Measurements from ENCODE around the gene KRT76.

Gene KRT76

GRCh38 chr12:52765702-52766101, 11.4 kb downstream of the KRT76 start:
- Histone ChIP-seq H3F3A (ENCODE audit: insufficient read depth, low read length) (no peaks in the 10 kb centered on the region), H3K4me2 (ENCODE audit: low read length) (no peak overlapping the region), H3K9ac (ENCODE audit: low read length) (no peak overlapping the region), H3K27me3 (ENCODE audit: insufficient read depth, low read length) (no peaks in the 10 kb centered on the region), H2AFZ (ENCODE audit: low read length) (no peak overlapping the region), H3K36me3 (ENCODE audit: insufficient read depth, low read length) (no peaks in the 10 kb centered on the region), H4K20me1 (ENCODE audit: insufficient read depth, low read length) (no peaks in the 10 kb centered on the region), H3K27ac (ENCODE audit: low read depth, low read length, poor library complexity, severe bottlenecking) (no peak overlapping the region), H3K4me3 (ENCODE audit: low read depth, low read length, poor library complexity, severe bottlenecking) (no peak overlapping the region), H3K9me3 (ENCODE audit: low read length) (no peaks in the 10 kb centered on the region), H3K9me2 (ENCODE audit: low read depth, low read length) (no peaks in the 10 kb centered on the region), H3K79me2 (ENCODE audit: insufficient read depth, low read length) (no peaks in the 10 kb centered on the region), H3K4me1 (ENCODE audit: insufficient read depth, low read length, severe bottlenecking) (no peaks in the 10 kb centered on the region)
- TF ChIP-seq CTCF (IDR thresholded peaks at IDR 0.05; ENCODE audit: low read length) (no peak), EZH2 (IDR thresholded peaks at IDR 0.05; ENCODE audit: borderline replicate concordance, low read length) (no peak)

- Histone ChIP-seq H3K4me3 (ENCODE audit: low read depth, low read length, poor library complexity, severe bottlenecking) (no peak overlapping the region), H3K27ac (ENCODE audit: low read depth, low read length, poor library complexity, severe bottlenecking) (no peak overlapping the region), H3F3A (ENCODE audit: insufficient read depth, low read length) (no peaks in the 10 kb centered on the region), H2AFZ (ENCODE audit: low read length) (no peak overlapping the region), H3K9me3 (ENCODE audit: low read length) (peaks cover 2% of the 10 kb centered on the region; the same call in 1 of the 2 replicates), H3K9ac (ENCODE audit: low read length) (no peak overlapping the region), H3K9me2 (ENCODE audit: low read depth, low read length) (no peaks in the 10 kb centered on the region), H3K27me3 (ENCODE audit: insufficient read depth, low read length) (no peaks in the 10 kb centered on the region), H4K20me1 (ENCODE audit: insufficient read depth, low read length) (no peaks in the 10 kb centered on the region), H3K36me3 (ENCODE audit: insufficient read depth, low read length) (no peaks in the 10 kb centered on the region), H3K79me2 (ENCODE audit: insufficient read depth, low read length) (no peaks in the 10 kb centered on the region), H3K4me2 (ENCODE audit: low read length) (no peak overlapping the region), H3K4me1 (ENCODE audit: insufficient read depth, low read length, severe bottlenecking) (no peaks in the 10 kb centered on the region)
- TF ChIP-seq CTCF (IDR thresholded peaks at IDR 0.05; ENCODE audit: low read length) (no peak), EZH2 (IDR thresholded peaks at IDR 0.05; ENCODE audit: borderline replicate concordance, low read length) (no peak)
These were observed 13.2 kb downstream of the KRT76 start for GRCh38 chr12:52763991-52764390.

- Histone ChIP-seq H3K4me2 (ENCODE audit: low read length) (no peak overlapping the region), H2AFZ (ENCODE audit: low read length) (no peak overlapping the region), H3K79me2 (ENCODE audit: insufficient read depth, low read length) (no peaks in the 10 kb centered on the region), H3K4me3 (ENCODE audit: low read depth, low read length, poor library complexity, severe bottlenecking) (no peak overlapping the region), H3K9ac (ENCODE audit: low read length) (no peak overlapping the region), H3K9me2 (ENCODE audit: low read depth, low read length) (no peaks in the 10 kb centered on the region), H3F3A (ENCODE audit: insufficient read depth, low read length) (no peaks in the 10 kb centered on the region), H3K27ac (ENCODE audit: low read depth, low read length, poor library complexity, severe bottlenecking) (no peak overlapping the region), H3K36me3 (ENCODE audit: insufficient read depth, low read length) (no peaks in the 10 kb centered on the region), H3K27me3 (ENCODE audit: insufficient read depth, low read length) (no peaks in the 10 kb centered on the region), H3K9me3 (ENCODE audit: low read length) (peaks cover 2% of the 10 kb centered on the region; the same call in 1 of the 2 replicates), H4K20me1 (ENCODE audit: insufficient read depth, low read length) (no peaks in the 10 kb centered on the region), H3K4me1 (ENCODE audit: insufficient read depth, low read length, severe bottlenecking) (no peaks in the 10 kb centered on the region)
- TF ChIP-seq CTCF (IDR thresholded peaks at IDR 0.05; ENCODE audit: low read length): no peak
- no peak for TF ChIP-seq EZH2 (IDR thresholded peaks at IDR 0.05; ENCODE audit: borderline replicate concordance, low read length)
These were observed 14.0 kb downstream of the KRT76 start for GRCh38 chr12:52763036-52763659.
